Eye (tissue), 1 donor: ENCODE results near the gene ROR2.

Source experiments
- DNase-seq: peaks from one replicate; pipeline ENCODE4 v3.0.0-alpha.2; 2015

Gene ROR2

DNA sequence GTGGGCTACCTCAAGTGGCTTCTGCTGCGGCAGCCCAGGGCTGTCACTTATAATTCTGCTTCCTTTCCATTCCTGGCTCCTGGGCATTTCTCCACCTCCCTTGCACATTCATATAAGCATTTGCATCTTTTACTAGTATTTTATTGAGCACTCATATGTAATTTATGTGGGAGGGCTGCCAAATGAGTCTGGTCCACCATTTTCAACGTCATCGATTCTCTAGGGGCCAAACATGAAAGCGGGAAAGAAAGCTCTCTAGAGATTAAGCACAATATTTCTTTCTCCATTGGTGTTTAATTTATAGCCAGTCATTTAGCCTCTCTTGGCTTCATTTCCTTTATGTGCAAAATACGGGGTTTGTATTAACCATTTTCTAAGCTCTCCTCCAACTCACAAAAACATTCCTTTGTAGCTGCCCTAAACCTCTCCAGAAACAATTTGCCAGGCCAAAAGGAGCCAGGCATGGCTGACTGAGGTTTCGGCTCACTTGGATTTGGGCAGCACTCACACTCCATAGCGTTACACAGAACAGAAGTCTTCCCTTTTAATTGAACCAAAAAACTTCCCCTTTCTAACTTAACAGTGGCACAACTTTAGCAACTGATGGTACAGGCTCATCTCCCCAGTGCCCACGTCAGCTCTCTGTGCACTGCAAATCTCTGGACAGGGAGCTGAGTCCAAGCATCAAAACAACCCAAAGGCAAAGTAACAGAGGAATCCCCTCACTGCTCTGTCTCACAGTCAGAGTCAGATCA is 183.5 kb downstream of the ROR2 start:
- DNase-seq: no peak

DNA sequence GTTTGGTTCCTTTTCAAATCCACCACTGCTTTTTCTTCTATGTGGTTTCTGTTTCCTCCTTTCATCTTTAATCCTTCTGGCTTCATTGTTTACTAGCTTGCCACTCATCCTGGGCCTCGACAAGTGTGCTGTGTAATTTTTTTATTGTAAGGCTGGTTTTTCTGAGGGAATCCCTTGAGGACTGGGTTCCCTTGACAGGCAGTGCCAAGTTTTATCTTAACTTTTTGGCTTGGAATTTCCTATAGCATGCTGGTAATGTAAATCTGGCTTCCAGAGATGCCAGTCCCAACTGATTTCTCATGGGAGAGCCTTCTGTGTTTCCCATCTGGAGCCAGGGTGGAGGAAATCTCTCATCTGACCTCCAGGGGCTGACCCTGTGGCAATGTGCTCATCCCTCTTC is 184.7 kb downstream of the ROR2 start:
- no peak for DNase-seq

DNA sequence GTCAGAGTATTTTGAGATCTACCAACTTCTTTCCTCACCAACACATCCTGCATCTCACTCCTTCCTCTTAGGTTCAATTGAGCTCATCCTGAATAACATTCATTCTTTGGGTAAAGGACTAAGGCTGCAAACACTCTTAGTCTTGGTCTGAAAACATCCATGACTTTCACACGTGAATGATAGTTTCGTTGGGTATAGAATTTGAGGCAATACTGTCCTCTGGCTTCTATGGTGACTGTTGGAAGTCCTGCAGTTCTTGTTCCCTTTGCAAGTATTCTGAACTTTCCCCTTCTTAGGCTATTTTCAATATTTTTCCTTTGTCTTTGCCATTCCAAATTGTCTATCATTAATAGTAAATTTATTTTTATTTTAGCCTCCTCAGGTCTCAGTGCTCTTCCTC is 185.4 kb downstream of the ROR2 start:
- no peak for DNase-seq

DNA sequence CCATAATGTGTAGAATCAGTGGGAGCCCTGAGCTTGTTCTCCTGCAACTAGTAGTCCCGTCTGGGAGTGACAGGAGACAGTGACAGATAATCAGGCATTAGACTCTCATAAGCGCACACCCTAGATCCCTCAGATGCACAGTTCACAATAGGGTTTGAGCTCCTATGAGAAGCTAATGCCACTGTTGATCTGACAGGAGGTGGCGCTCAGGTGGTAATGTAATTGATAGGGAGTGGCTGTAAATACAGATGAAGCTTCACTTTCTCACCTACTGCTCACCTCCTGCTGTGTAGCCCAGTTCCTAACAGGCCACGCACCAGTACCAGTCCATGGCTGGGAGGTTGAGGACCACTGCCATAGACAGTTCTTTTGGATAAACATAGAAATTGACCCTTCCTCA is 188.7 kb downstream of the ROR2 start:
- no peak for DNase-seq

DNA sequence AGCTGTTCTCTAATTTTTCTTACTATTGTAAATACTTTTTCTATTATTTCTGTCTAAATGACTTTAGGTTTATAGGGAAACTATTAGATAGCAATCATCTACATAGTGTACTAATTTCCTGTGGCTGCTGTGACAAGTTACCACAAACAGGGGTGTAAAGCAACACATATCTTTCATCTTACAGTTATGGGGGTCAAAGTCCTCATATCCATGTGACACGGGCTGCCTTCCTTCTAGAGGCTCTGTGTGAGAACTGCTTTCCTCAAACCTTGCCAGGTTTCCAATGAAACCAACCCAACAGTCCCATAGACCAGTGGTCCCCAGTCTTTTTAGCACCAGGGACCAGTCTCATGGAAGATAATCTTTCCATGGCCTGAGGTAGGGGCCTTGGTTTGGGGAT is 189.1 kb downstream of the ROR2 start:
- DNase-seq: no peak

DNA sequence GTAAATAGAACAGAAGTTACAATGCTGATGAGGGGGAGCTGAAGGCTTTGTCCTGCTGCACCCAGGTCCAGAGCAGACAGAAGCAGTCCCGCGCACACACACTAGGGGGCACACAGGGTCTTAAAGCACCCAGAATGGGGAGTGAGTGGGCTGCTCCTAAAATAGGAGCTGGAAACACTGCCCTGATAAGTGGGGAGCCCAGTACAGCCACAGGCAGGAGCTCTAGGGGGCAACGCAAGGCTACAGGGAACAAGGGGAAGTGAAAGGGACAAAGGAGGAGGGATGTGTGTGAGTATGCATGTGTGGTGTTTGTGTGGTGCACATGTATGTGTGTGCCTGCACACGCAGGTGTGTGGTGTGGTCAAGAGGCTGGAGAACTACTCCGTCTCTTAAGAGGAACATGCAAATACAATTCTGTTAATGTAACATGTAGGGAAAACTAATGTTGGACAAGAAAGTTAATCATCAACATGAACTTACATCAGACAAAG is 191.5 kb downstream of the ROR2 start:
- DNase-seq: peak; percentile 57

DNA sequence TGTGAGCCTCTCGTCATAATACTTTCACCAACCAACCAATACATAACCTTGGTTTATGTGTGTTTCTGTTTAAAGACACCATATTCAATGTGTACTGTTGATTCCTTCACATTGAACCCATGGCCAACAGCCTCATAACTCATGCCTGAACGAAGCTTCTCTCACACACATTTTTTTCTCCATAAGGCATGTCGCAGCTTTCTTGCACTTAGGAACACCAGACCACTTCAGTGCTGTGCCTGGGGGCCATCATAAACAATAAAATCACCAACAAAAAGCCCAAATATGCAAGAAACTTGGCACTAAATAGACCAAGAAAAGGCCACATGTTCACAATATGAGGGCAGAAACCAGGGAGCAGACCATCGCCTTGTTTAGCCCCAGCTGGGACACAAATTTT is 192.2 kb downstream of the ROR2 start:
- no peak for DNase-seq

DNA sequence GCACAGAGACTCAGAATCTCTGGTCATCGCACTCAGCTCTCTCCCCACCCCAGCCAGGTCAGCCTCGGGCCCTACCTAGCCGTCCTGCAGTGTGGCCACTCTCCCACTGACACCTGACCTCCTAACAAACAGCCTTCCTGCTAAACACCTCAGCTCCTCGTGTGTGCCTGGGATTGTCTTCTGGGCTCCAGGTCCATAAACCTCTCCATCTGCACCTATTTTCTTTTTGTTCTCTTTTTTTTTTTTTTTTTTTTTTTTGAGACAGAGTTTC is 193.6 kb downstream of the ROR2 start:
- DNase-seq: no peak

DNA sequence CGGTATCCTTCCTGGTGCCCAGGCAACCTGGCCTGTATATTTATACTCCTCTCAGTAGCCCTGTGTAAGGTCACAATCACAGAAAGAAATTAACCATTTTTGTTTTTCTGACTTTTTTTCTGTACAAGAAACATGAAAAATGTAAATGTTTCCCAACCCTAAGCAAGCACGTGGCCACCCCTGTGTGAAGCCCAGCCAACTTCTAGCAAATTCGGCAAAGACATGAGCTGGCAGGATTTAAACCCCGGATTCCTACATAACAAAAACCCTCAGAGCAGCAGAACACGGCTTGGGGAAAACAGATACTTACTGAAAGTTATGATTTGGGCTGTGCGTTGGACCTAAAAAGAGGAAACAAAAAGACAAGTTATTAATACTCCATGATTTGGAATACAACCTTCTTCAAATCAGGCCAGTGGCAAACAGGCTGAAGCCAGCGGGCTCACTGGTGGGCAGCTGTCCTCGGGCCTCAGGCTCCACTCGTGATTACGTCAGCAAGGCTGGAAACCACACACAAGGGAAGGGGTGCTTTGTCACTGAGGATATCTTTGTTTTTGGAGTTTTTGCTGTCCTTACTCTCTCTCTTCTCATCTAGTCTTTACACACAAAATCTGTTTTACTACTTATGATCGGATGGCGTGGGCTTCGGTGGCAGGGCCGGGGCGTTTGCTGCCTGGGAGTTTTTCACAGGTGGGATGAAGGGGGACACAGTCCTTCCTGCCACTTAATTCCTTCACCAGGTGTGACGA is 194.1 kb downstream of the ROR2 start:
- DNase-seq: no peak

DNA sequence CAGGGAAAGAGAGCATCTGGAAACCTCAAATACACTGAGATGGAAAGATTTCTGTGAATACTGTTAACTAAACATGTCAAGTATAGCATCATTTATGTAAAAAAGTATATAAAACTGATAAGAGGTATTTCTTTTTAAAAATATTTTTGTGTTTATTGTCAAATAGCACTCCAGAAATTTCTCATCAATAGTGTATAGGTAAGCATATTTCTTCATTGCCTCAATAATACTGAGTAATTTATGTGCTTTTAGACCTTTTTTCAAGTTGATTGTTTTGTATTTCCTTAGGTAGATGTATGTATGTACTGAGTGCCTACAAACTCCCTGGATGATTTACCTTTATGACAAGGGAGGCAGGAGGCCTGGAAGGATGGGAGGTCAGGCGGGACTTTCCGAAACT is 196.3 kb downstream of the ROR2 start:
- no peak for DNase-seq

DNA sequence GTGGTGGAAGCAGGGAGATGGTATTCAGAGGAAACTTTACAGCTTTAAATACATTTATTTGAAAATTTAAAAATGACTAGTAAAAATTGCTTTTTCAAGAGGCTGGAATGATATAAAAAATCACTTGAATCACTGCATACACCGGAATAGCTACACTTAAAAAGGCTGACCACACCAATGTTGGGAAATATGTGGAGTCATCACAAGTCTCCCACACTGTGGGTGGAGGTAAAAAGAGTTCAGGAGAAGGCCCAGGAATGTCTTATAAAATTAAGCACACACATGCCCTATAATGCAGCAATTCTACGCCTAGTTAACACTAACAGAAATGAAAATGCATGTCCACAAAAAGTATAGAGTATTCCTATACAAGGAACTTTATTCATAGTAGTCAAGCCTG is 198.1 kb downstream of the ROR2 start:
- no peak for DNase-seq

DNA sequence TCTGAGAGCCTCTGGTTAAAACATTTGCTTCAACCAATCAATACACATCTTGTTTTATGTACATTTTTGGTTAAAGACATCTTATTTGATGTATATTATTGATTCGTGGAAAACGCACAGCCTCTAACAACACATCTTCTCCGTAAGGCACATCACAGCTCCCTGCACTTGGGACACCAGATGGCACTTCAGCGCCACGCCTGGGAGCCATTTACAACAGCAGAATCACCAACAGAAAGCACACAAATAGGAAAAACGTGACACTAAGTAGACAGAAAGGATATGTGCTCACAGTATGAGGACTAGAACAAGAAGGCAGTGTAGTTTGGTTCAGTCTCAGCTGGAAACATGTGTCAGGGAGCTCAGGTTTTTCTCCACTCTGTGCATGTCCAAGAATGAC is 199.7 kb downstream of the ROR2 start:
- DNase-seq: peak; percentile 62

DNA sequence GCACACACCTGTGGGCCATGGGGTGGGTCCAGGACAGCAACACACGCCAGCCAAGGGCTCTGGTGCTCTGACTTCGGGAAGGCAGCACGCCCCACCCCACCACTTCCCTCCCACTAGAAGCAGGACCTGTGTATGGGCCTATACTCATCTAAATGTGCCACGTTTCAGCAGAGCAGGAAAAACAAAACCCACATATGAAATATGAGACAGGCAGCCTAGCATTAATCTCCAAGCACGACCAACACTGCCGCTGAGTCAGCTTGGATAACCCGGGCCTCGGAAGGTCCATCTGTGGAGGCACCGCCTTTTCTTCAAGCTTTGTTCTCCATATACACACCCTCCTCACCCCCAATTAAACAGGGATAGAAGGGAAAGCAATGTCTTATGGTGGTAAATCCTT is 203.1 kb downstream of the ROR2 start:
- DNase-seq: no peak

DNA sequence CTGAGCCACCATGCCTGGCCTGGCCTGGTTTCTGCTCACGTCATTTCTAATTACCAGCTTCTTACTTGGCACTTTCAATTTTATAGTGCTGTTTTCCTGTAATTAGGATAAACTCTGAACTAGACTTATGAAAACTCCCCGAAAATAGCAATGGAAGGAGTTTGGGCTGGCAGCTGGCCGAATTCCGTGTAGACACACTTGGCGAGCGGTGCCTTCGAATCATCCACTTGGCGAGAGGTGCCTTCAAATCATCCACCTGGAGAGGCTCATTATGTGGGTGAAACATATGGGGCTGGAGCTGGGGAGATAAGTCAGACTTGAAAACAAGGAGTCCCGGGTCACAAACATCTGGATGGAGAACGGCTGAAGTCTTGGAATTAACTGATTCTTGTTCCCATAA is 203.7 kb downstream of the ROR2 start:
- no peak for DNase-seq

DNA sequence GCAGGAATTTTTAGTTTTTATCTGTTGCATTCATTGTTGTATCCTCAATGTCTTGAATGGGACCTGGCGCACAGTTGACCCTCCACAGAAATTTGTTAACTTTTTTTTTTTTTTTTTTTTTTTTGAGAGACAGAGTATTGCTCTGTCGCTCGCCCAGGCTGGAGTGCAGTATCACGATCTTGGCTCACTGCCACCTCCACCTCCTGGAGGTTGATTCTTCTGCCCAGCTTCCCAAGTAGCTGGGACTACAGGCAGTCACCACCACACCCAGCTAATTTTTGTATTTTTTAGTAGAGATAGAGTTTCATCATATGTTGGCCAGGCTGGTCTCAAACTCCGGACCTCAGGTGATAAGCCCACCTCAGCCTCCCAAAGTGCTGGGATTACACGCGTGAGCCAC is 205.9 kb downstream of the ROR2 start:
- no peak for DNase-seq

DNA sequence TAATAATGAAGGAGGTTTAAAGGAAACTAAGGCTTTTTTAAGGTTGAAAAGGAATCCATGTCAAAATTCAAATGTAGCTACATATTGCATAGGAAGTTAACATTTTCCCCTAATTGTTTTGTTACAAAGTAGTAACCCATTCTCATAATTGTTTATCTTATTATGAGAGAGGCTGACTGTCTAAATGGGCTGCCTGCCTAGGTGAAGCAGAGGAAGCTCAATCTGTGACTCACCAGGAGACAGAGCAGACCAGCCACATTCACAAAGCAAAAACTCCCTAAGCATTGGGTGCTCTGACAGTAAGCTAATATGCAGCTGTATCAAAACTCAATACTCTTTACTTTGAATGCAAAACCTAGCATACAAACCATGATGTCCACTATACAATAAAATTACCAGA is 208.5 kb downstream of the ROR2 start:
- no peak for DNase-seq

DNA sequence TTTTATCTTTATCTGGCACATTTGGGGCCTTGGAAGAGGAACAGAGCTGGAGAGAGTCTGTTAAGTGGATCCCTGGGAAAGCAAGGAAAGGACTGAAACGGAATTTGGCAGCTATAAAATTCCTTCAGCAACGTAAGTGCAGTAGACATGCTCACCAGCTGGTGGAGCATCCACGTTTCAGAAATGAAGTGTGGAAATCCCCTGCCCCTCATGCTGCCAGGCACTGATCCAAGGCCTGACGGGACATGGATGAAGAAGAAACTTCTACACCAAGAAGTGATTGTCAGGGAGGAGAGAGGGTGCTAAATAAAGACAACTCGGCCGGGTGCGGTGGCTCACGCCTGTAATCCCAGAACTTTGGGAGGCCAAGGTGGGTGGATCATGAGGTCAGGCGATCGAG is 209.3 kb downstream of the ROR2 start:
- peak; percentile 44 for DNase-seq

DNA sequence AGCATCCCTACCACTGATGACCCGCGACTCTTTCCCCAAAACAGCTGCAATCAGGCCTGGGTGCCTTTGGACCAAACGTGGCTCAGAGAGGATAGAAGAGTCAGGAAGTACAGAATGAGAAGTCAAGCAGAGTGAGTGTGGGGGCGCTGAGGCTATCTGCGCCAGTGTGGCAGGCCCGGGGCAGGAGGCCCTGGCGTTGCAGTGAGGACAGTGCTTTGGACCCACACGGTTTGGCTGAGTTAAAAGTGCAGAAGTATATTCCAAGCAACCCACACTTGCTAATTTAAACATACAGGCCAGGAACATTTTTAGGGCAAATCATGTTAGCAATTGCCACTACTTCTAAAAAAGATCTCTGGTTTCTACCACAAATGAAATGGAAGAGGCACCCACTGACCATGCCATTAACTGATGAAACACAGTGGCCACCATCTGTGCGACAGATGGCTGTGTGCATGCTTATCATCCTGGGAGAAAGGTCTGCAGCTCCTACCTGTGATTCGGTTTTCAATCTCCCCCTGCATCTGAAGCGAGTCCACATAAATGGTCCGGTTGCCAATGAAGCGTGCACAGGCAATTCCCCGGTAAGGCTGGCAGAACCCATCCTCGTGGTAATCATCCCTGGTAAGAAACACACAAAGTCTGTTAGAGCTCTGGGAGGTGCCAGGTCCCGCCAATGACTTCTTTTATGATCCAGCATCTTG is 213.0 kb downstream of the ROR2 start:
- DNase-seq: no peak

DNA sequence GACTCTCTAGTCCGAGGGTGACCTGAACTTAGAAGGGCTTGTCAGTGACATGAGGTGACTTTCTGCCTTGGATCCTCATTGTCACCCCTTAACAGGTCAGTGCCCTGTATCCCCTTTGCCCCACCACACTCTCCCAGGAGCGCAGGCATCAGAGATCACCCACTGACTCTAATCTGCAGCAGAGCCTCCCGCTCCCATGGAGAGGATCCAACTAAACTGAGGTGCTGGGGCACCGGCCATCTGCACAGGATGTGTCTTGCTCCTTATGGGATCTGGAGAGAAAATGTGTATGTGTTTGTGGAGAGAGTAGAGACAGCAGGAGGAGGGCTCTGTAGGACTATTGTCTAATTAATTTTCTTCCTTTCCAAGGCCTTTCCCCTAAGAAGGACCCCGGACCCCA is 213.7 kb downstream of the ROR2 start:
- no peak for DNase-seq

DNA sequence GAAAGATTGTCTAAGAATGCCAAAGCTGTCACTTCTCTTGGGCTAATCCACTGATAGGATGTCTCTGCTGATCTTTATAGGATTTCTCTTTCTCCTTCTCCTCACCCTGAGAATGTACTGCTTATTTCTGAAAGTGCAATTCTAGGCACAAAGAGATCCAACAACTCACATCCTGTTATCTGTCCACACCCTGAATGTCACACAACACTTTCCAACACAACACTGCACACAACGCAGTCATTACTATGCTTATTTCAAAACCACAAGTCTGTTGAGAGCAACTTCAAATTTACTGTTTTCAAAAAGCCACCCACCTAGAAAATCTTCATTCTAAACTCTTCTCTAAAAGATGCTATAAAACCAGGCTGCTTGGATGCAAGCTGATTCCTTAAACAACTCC is 215.0 kb downstream of the ROR2 start:
- DNase-seq: no peak

DNA sequence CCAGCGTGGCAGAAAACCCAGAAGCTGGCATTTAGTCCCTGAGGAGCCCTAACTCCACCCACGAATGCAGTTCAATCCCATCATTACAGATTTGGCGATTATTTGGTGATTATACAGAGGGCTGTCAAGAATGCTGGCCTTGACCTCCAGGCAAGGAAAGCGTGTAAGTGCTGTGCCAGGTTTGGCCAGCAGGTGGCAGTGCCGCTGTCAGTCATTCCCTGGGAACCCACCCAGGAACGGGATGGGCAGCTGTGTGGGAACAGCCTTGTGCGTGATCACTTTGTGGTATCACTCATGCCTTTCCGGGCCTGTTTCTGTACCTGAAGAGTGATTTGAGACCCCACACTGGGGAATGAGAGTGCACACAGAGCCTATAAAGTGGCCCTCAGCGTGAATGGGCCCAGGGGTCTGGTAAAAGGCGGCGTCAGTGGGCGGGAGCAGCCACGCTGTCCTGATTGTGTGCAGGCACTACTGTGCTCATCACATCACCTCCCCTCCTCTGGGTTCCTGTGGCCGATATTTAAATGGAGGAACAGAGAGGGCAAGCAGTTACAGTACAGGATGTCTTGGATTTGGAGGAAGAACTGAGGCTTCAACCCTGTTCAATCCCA is 215.6 kb downstream of the ROR2 start:
- peak; percentile 89 for DNase-seq

DNA sequence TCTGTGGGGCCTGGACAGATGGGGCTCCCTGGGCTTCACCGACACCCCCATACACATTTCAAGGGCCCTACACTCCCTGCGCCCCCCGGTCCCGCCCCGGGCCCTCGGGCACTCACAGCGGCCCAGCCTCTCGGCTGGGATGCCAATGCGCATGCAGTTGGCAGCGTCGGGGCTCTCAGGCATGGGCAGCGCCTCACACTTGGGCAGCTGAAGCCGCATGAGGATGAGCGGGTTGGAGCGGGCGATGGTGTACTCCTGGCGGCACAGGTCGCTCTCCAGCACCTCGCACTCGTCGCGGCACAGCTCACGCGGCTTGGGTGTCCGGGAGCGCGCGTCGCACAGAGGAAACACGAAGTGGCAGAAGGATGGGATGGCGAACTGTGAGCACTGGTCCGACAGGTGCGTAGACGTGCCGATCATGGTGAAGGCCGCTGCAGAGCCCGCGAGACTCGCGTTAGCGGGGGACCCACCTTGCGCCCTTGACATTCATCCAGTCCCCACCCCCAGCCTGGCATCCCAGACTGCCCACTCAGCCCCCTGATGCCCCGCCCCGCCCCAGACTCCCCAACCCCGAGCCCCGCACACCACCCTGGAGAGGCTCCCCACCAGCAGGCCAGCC is 216.9 kb downstream of the ROR2 start:
- DNase-seq: no peak
